ENCODE measurements around the gene SCN1A. TPM values are rescaled to one million over a fixed set of nuclear protein-coding genes. Genes with fewer than 3 reads are reported as not detected.

The SCN1A gene
- total RNA-seq (2013; cell fraction: nucleolus; rRNA removed): not detected in 2 replicates
- not detected in 2 replicates for total RNA-seq (2014; rRNA removed)
- total RNA-seq (2014; rRNA removed; fragmentation: Illumina TruSeq; extraction: Trizol): not detected in 2 replicates
- not detected in 2 replicates for total RNA-seq (2021)
- polyA plus RNA-seq (2011; ENCODE audit: low read depth): not detected
- polyA plus RNA-seq (2011; rRNA removed): not detected in 2 replicates
- not detected in 2 replicates for polyA plus RNA-seq (2011; cell fraction: cytosol; rRNA removed)
- 0.01 TPM in 1 of 2 replicates, not detected in the other for polyA plus RNA-seq (2011; cell fraction: nucleus; rRNA removed)
- not detected in 2 replicates for polyA plus RNA-seq (2012)
- polyA plus RNA-seq (2014; fragmentation: Illumina TruSeq; extraction: Trizol): not detected in 2 replicates
- polyA plus RNA-seq (2014; fragmentation: Nextera tagmentation; extraction: Ambion mirVana): not detected
- not detected in 2 replicates for polyA plus RNA-seq (2014; rRNA removed)
- polyA plus RNA-seq (2016; fragmentation: Nextera tagmentation; extraction: Ambion mirVana): not detected
- polyA minus RNA-seq (2011; rRNA and poly(A)+ RNA removed): not detected in 2 replicates
- polyA minus RNA-seq (2011; cell fraction: cytosol; rRNA and poly(A)+ RNA removed): not detected in 2 replicates
- not detected in 2 replicates for polyA minus RNA-seq (2011; cell fraction: nucleus; rRNA and poly(A)+ RNA removed)
- Bru-seq, nascent RNA: percentile 6 among the genes with signal in this experiment
- percentile 4 among the genes with signal in this experiment for BruChase-seq, experiment 1, labeled RNA remaining after a 6-hour chase
- BruChase-seq, experiment 2, labeled RNA remaining after a 2-hour chase: percentile 5 among the genes with signal in this experiment
- long read RNA-seq, experiment 1: 0 reads
- long read RNA-seq, experiment 2, partial matches to known transcripts: 0 of 1 reads
- long read RNA-seq, experiment 2, other reads (novel, unspliced or antisense): 1 of 1 reads

GRCh38 chr2:166127217-166128155 is at the start of gene SCN1A:
TSS of gene SCN1A (minus strand) at chr2:166128020. CDS start at chr2:166073621, 54,399 bp downstream.
- Histone ChIP-seq H4K20me1 (ENCODE audit: control insufficient read depth, insufficient read depth) (no peaks in the 10 kb centered on the region), H3K4me1 (ENCODE audit: control insufficient read depth, insufficient read depth, low read length) (no peaks in the 10 kb centered on the region), H3K4me2 (ENCODE audit: control insufficient read depth, insufficient read depth) (no peak within 1 kb of the TSS), H3K27me3 (replicated peaks in 1 of 2; ENCODE audit: control insufficient read depth in 2 of 2, insufficient read depth in 2 of 2, low read length in 1 of 2) (no peaks in the 10 kb centered on the region), H3K4me3 (no peak within 1 kb of the TSS), H3K36me3 (ENCODE audit: control insufficient read depth in 2 of 2, insufficient read depth in 2 of 2, low read length in 1 of 2) (no peaks in the 10 kb centered on the region), H3K9me3 (replicated peaks; ENCODE audit: control insufficient read depth, insufficient read depth, low read length) (no peaks in the 10 kb centered on the region), H2AFZ (ENCODE audit: control insufficient read depth, low read depth, low read length) (no peak within 1 kb of the TSS; the same call in 1 of the 2 replicates), H3K27ac (ENCODE audit: control insufficient read depth, insufficient read depth) (no peak within 1 kb of the TSS), H3K79me2 (ENCODE audit: control insufficient read depth, insufficient read depth, low read length) (no peaks in the 10 kb centered on the region), H3K9ac (ENCODE audit: control insufficient read depth, insufficient read depth, low read length) (no peak within 1 kb of the TSS)
- intact Hi-C loops (cut with micrococcal nuclease; ENCODE audit: unreplicated experiment) (loop anchor here (1.0 to 10.0 kb wide), 4 partner anchors 71 to 1133 kb away; partner anchors contain the start of gene SCN2A), in situ Hi-C loops (cut with MboI) (no loop called here)
- SMC1A ChIA-PET (ENCODE audit: uncharacterized antibody, unreplicated experiment): interaction anchor here (0.6 to 2.6 kb wide), 7 partner anchors 11 to 727 kb away, joined by 3 to 18 read pairs (median 3); partner anchors contain the start of gene TTC21B
- CTCF ChIA-PET: interaction anchor here (0.6 to 5.8 kb wide), 22 partner anchors 9 to 1344 kb away, joined by 3 to 61 read pairs (median 4); partner anchors contain the start of genes SCN2A and TTC21B
- peak; percentile 48 for ATAC-seq
- RAD21 ChIA-PET (ENCODE audit: unreplicated experiment): interaction anchor here (0.7 to 2.1 kb wide), 6 partner anchors 60 to 1111 kb away, joined by 3 to 26 read pairs (median 4); no protein-coding TSS in a partner anchor
- FAIRE-seq: peak; percentile 73
- no TSS peak for BruUV-seq (replicated peaks)
- POLR2A ChIA-PET: interaction anchor here (0.5 to 0.6 kb wide), 2 partner anchors 191 to 522 kb away, joined by 3 read pairs; no protein-coding TSS in a partner anchor
- 15% methylated on average over 7 of the region's 7 CpGs for WGBS (ENCODE audit: insufficient coverage, insufficient replicate concordance, low lambda C conversion rate, missing lambda C conversion rate)
- no peak for DNase-seq (ENCODE audit: low read depth, low spot score)
- TF ChIP-seq ZNF24 (IDR thresholded peaks at IDR 0.05): no peak
- TF ChIP-seq SP1 (IDR thresholded peaks at IDR 0.05; ENCODE audit: low read depth, low read length): no peak
- no peak for TF ChIP-seq YY1 (IDR thresholded peaks at IDR 0.05; ENCODE audit: low read depth, low read length)
- TF ChIP-seq POLR2AphosphoS5 (IDR thresholded peaks at IDR 0.05; ENCODE audit: low read length): no peak
- TF ChIP-seq ZNF384 (IDR thresholded peaks at IDR 0.05; ENCODE audit: borderline replicate concordance, low read depth, low read length): peak; percentile 97
- TF ChIP-seq MEF2A (IDR thresholded peaks at IDR 0.05; ENCODE audit: insufficient read depth, low read depth, low read length): no peak
- no peak for TF ChIP-seq SIN3A (IDR thresholded peaks at IDR 0.05; ENCODE audit: low read depth, low read length)
- TF ChIP-seq SMC3 (IDR thresholded peaks at IDR 0.05; ENCODE audit: borderline replicate concordance, low read length): peak; percentile 41; the same call in 1 of the 2 replicates
- TF ChIP-seq, protein P1, sequence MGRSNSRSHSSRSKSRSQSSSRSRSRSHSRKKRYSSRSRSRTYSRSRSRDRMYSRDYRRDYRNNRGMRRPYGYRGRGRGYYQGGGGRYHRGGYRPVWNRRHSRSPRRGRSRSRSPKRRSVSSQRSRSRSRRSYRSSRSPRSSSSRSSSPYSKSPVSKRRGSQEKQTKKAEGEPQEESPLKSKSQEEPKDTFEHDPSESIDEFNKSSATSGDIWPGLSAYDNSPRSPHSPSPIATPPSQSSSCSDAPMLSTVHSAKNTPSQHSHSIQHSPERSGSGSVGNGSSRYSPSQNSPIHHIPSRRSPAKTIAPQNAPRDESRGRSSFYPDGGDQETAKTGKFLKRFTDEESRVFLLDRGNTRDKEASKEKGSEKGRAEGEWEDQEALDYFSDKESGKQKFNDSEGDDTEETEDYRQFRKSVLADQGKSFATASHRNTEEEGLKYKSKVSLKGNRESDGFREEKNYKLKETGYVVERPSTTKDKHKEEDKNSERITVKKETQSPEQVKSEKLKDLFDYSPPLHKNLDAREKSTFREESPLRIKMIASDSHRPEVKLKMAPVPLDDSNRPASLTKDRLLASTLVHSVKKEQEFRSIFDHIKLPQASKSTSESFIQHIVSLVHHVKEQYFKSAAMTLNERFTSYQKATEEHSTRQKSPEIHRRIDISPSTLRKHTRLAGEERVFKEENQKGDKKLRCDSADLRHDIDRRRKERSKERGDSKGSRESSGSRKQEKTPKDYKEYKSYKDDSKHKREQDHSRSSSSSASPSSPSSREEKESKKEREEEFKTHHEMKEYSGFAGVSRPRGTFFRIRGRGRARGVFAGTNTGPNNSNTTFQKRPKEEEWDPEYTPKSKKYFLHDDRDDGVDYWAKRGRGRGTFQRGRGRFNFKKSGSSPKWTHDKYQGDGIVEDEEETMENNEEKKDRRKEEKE (IDR thresholded peaks at IDR 0.05): no peak
- TF ChIP-seq RAD21 (IDR thresholded peaks at IDR 0.05; ENCODE audit: insufficient read depth, low read depth, low read length): peak; percentile 64
- TF ChIP-seq, protein P2, sequence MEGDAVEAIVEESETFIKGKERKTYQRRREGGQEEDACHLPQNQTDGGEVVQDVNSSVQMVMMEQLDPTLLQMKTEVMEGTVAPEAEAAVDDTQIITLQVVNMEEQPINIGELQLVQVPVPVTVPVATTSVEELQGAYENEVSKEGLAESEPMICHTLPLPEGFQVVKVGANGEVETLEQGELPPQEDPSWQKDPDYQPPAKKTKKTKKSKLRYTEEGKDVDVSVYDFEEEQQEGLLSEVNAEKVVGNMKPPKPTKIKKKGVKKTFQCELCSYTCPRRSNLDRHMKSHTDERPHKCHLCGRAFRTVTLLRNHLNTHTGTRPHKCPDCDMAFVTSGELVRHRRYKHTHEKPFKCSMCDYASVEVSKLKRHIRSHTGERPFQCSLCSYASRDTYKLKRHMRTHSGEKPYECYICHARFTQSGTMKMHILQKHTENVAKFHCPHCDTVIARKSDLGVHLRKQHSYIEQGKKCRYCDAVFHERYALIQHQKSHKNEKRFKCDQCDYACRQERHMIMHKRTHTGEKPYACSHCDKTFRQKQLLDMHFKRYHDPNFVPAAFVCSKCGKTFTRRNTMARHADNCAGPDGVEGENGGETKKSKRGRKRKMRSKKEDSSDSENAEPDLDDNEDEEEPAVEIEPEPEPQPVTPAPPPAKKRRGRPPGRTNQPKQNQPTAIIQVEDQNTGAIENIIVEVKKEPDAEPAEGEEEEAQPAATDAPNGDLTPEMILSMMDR (IDR thresholded peaks at IDR 0.05 in 2 of 3, conservative IDR thresholded peaks at IDR 0.05 in 1 of 3; ENCODE audit: control insufficient read depth in 2 of 3, extremely low read depth in 1 of 3, insufficient read depth in 1 of 3, low read depth in 3 of 3, low read length in 3 of 3): peak; percentile 38 to 64 (median 56); a peak in 5 of 6 replicates

Data from GM12878 (cell line).